Hematopoietic multipotent progenitor cell treated with erythropoietin and hydrocortisone succinate and interleukin-3 and kit ligand, for 17 days (in vitro differentiated cells): ENCODE data around the gene EPM2A.

ENCODE experiments used
- DNase-seq: peaks from one replicate; pipeline ENCODE4 v3.0.0-alpha.2; 2015; ENCODE audit warnings: low spot score

The EPM2A gene

DNA sequence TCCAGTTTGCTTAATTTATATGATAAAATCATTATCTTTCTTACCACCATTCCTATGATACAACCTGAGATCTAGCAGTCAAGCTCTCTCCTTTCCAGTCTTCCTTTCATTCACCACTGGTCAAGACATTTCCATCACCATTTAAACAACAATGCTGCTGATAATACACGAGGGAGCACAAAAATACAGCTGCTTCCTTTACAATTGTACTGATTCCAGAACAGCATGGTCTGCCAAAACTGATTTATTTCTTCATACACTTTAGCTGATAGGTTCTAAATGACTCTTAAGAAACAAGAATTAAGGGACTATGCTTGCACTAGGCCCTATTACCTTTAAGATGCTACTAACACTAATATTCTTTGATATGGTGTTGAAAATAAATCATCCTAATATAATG lies 65.0 kb downstream of the EPM2A start:
- no peak for DNase-seq

DNA sequence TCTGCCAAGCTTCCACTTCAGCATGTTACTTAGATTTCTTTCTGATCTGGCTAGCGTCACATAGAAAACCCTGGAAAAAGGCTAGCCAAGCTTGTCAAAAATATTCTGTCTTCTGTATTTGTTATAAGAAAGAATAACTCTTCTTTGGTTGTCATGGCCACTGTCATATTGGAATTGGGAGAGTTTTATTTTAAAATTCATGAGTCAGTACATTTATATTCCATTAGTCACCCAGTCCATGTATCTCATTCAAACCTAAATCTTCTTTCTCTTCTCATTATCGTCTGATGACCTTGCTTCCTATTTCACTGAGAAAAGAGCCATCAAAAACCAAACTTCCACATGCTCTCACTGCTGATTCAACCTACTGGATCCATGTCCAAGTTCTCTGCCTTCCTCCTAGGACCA lies 65.7 kb downstream of the EPM2A start:
- no peak for DNase-seq

DNA sequence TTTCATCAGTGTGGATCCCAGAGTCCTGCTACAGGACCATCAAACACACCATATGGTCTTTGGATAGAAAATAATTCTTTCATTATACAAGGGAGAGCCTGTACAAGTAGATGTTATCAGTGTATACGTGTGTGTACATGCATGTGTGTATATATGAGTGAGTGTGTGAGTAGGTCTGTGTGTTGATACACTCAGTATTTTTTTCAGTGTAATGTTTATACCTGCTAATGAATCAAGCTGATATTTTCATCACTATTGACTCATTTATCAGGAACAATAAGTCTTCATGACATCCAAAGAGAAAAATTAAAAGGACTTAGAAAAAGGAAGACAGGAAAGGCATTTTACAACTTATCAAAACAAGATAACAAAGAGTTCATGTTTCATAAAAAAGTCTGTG lies 66.5 kb downstream of the EPM2A start:
- DNase-seq, result no peak

DNA sequence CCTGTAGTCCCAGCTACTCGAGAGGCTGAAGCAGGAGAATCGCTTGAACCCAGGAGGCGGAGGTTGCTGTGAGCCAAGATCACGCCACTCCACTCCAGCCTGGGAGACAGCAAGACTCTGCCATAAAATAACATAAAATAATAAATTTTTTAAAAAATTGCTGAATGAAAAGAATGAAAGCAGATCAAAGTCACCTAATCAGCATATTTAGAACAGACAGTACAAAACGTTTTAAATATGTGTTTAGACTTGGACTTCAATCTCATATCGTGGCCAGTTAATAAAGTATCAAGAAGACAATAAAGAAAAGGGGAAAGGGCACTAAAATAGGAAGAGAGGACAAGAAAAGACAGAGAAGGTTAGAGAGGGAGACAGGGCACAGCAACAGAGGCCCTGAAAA lies 74.6 kb downstream of the EPM2A start:
- DNase-seq, result no peak

DNA sequence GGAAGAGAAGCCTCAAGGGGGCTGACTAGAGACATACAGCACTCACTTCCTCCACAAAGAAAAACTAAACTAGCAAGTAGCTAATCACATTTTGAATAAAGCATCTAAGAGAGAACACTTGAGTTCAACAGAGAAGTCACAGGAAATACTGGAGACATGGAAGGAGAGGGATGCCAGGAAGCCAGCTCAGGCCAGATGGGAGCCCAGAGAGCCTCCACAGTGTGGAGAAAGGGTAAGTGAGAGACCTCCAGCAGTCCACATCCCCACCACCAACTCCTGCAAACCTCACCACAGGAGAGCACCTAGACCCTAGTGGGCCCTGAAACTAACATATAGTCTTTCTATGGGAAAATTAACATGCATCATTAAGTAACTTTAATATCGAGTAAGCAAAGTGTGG lies 79.2 kb downstream of the EPM2A start:
- no peak for DNase-seq

DNA sequence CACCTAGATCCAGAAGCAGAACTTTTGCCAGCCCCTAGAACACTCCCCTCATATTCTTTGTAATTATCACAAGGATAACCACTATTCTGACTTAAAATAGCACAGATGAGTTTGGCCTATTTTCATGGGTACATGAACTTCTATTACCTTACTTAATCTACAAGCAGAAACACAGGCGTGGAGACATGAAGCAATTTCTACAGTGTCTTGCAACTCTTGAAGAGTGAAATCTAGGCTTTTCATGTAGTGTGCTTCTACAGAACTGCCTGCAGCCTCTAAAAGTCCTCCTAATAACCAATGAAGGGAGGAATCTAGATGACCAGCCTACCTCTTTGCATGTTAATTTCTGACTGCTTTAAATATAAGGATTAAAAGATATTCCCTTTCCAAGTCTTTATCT lies 82.7 kb downstream of the EPM2A start:
- no peak for DNase-seq

DNA sequence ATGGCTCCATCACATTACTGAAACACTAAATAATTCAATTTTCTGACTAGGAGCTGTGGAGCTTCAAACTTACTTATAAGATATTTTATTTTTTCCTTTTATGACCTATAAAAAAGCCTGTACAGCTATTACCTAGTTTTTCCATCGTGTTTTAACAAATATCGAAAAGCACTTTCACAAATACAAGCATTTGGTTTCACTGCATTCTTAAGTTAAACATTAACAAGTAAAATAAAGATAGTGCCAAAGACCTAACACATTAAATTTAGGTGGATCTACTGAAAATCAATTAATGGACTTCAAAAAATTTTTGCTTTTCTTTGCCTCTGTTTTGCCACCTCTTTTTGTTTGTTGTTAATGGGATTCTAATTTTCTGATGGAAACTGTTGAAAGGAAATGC lies 83.3 kb downstream of the EPM2A start:
- DNase-seq, result no peak

DNA sequence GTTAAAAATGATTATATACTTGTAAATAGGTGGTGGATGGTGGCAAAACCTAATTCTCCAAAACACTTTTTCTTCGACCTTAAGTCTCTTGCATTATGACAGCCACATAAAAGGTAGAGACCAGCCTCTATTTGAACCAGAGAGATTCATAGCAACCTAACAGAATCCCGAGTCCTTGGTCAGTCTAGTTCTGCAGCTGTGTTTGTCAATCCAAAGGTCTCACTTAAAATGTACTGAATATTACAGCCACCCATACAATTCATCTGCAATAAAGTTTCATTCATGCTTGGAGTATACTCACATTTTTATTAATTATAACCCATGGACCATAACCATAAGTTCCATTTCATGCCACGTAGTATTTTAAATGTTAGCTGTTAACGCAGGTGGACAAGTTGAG lies 87.2 kb downstream of the EPM2A start:
- DNase-seq, result no peak

DNA sequence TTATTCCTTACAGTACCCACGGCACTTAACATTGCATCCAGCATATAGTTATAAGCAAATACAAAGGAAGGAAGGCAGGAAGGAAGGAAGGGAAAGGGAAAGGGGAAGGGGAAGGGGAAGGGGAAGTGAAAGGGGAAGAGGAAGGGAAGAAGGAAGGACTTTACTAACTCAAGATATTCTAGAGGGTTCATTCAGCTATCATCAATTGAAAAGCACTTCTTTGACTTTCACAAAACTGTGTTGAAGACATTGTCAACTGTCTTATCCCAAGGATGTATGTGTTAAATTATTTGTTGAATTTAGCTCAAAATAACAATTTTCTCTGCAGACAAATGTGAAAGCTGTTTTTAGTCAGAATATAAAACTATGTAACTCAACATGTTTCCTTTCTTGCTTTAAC lies 87.7 kb downstream of the EPM2A start:
- no peak for DNase-seq

DNA sequence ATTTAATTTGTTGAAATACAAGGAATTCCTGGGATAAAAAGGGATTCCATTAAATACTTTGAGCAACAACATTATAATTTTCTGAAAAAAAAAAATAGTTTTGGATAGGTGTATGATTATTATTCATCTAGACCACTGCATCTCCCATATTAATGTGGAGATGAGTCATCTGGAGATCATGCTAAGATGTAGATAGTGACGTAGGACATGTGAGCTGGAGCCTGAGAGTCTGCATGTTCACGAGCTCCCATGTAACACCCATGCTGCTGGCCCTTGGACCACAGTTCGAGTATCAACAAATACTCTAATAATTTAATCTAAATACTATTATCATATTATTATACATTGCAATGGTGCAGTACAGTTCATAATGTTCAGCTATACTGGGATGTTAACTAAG lies 91.6 kb downstream of the EPM2A start:
- no peak for DNase-seq

DNA sequence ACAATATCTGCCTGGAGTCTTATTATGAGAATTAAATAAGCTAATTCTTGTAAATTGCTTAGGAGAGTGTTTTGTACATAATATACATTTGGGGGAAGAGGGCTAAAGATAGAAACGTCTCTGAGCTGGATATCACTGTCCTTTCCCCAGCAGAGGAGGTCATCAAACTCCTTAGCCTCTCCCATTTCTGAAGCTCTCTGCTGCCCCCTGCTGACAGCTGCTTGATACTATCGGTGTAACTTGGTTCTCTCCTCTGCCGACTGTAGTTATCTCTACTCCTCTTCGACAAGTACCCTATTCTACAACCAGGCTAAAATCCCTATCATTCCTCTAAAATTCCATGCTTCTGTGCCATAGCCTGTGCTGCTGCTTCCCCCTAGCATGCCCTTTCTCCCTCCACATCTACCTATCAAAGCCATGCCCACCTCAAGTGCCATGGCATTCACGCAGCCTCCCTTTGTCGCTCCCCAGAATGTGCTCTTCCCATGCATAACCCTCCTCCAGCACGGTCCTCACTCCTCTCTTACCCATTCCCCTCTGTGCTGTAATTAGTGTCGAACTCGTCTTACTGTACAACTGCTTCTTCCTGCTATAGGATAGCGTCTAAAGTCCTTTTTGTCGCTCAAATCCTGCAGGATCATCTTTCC lies 101.2 kb downstream of the EPM2A start:
- peak; percentile 84 for DNase-seq

DNA sequence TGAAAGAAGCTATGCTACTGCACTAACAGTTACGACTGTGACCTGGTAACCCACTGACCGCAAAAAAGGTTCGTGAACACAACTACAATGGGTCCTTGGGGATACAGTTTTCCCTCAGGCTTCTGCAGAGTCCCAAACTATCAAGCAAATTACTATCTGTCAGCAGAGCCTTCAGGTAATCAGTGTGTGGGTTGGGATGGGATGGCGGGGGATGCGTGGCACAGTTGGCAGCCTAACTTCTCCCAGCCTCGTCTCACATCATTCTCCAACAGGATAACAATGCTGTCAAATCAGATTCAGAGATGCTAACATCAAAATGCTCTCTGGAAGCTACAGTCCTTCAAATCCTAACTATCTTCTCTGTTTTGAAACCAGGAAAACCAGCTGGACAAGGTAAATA lies 102.3 kb downstream of the EPM2A start:
- no peak for DNase-seq

DNA sequence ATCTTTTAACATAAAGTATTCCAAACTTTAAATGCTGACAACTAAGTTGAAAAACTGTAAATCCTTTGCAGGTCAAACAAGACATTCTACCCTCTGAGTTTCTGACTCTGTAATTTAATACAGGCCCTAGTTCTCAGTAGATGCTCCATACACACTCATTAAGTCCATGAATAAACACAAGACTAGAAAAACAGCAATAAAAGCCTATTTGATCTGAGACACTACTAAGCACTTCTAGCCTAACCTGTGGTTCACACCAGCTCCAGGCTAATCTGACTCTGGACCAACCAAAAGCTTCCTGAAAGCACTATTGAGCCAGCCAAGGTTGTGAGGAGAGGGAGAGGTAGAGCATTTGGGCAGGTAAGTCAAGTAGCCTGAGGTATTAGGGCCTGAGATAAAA lies 103.9 kb downstream of the EPM2A start:
- no peak for DNase-seq

DNA sequence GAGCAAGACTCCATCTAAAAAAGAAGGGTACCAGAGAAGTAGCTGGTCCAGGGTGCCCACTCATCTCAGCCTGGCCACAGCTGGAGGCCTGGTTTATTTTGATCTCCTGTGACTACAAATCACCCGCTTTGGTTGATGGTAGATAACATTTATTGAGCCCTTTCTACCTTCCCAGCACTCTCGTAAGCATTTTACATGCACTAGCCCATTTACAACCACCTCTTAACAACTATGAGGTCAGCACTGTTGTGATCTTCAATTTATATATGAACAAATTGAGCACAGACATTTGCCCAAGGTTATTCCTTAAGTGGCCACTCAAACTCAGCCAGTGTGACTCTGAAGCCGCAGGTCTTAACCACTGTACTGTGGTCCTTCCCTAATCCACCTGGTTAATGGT lies 104.7 kb downstream of the EPM2A start:
- DNase-seq, result no peak

DNA sequence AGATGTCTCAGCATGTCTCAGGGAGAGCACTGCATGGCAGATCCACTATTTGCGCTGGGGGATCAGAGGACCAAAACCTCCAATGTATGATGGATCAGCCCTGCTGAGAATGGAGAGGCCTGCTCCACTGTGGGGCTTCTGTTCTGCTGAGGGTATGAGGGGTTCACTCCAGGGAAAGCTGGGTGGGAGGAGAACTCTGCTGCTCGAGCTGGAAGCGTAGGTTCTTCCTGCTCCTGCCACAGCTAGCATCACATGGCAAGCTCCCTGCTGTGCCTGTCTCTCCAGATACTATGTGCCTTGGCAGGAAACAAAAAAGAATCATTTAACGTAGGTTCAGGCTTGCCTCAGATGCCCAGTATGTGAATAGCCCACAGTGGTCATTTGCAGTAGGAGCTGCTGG lies 105.8 kb downstream of the EPM2A start:
- DNase-seq, result no peak

DNA sequence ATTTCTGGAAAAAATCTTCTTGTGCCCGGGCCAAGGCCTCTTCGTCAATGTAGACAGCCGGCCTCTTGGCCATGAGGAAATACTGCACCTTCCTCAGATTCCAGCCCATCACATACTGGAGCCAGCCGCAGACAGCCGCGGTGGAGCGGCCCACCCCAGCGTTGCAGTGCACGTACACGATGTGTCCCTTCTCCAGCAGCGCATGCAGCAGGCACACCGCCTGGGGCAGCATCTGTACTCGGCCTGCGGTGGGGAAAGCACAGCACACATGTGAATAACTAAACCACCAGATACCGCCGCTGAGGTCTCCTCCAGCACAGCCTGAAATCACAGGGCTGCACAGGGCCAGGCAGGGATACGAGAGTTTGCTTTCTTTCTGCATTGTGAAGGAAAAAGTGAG lies 107.9 kb downstream of the EPM2A start:
- no peak for DNase-seq

DNA sequence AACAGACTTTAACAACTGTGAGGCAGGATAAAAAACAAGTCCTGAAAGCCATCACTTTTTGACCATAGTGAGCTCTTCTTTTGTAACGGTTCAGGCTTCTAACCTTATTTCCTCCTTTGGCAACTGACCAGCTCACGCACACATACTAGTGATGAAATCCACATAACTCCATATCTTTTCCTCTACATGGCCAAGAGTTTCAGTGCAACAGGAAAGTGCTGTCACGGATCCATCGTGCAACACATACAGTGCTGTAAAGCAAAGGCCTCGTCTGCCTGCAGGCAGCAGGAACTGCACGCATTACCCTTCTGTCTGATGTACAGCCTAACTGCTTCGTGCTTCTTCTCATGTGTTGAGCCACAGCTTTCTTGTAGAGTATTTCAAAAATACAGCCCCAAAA lies 108.5 kb downstream of the EPM2A start:
- DNase-seq, result no peak

DNA sequence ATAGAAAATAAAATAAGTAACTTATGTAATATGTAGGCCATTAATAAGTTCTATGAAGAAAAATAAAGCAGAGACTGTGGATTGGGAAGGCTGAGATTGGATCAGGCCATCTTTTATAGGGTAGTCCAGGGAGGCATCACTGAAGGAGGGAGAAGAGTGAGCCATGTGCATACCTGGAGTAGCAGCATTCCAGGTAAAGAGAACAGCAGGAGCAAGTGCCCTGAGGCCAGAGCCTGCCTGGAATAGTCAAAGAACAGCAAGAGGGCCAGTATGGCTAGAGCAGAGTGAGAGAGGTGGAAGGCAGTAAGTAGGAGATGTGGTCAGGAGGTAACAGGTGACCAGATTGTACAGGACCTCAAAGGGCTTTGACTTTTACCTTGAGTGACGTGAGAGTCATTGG lies 112.1 kb downstream of the EPM2A start:
- DNase-seq, result no peak

DNA sequence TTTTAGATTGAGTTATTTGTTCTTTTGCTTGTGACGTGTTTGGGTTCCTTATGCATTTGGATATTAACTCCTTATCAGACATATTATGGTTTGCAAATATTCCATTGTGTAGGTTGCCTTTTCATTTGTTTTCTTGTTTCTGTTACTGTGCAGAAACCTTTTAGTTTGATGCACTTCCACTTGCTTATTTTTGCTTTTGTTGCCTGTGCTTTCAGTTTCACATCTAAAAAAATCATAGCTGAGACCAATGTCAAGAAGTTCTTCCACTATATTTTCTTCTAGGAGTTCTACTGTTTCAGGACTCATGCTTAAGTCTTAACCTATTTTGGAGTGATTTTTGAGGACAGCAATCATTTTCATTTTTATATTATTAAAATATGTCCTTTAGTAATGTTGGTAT lies 113.5 kb downstream of the EPM2A start:
- DNase-seq, result no peak

DNA sequence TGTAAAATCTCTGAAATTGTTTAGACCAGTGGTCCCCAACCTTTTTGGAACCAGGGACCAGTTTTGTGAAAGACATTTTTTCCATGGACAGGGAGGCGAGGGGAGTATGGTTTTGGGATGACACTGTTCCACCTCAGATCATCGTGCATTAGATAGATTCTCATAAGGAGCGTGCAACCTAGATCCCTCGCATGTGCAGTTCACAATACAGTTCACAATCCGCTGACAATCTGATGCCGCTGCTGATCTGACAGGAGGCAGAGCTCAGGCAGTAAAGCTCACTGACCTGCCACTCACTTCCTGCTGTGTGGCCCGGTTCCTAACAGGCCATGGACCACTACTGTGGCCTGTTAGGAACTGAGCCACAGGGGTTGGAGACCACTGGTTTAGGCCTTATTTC lies 115.2 kb downstream of the EPM2A start:
- DNase-seq, result no peak

DNA sequence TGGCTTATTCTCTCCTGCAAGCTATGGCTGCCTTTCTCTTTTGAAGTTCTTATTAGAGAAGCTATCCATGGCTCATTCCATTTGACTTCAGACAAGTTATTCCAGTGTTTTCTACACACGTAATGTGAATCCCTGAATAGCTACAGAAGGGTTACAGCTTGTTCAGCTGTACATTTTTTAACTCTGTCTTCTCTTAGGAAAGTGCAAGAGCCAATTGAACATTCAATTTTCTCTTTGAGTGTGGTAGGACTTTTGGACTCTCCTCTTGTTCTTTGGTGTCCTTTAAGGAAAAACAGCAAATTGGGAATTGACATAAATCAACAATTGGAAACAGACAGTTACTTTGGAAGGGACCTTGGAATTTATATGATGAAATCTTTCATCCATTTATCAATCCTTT lies 125.8 kb downstream of the EPM2A start:
- no peak for DNase-seq

DNA sequence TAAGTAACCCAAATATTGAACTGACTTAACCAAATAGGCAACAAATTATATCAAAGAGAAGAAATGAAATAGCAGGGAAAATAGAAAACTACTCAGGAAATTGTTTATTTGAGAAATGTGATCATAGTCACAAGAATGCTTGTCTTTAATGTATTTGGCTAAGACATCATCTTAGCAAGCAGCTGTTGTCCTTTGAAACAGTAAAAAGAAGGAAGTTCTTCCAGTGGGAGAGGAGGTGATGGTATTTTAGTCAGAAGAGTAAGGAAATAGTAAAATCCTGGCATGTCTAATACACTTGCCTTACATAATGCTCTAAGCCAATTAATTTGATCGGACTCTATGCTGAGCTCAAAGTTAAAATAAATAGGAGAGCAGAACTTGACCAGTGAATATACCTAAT lies 126.5 kb downstream of the EPM2A start:
- no peak for DNase-seq

DNA sequence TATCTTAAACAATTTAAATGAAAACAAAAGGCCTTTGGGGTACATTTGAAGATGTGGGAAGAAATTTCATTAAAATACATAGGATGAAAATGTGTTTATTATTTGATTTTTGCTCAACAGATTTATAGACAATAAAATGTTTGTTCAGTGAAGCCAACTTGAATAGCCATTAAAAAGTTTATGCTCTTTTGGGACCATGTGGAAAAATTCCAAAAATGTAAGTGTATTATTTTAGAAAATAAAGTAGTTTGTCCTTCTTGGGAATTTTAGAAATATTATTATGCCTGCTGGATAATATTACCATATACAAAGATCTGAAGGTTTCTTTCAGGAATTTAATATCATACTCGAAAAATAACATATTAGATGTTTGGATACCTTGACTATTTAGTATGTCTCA lies 131.3 kb downstream of the EPM2A start:
- DNase-seq, result no peak

DNA sequence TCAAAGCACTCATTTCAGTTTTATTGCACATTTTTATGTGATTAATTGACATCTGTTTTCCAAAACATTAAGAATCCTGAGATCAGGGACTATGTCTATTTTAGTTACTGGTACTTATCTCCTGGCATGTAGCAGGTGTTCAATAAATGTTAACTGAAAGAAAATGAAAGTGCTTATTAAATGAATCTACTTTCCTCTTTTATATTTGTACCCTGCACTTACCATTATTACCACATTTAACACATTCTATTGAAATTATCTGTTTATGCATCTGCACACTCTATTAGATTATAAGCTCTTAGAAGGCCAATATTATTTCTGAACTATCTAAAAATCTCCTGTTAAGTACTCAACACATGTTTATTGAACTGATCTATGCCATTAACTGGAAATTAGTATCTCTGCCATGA lies 131.9 kb downstream of the EPM2A start:
- DNase-seq, result no peak

DNA sequence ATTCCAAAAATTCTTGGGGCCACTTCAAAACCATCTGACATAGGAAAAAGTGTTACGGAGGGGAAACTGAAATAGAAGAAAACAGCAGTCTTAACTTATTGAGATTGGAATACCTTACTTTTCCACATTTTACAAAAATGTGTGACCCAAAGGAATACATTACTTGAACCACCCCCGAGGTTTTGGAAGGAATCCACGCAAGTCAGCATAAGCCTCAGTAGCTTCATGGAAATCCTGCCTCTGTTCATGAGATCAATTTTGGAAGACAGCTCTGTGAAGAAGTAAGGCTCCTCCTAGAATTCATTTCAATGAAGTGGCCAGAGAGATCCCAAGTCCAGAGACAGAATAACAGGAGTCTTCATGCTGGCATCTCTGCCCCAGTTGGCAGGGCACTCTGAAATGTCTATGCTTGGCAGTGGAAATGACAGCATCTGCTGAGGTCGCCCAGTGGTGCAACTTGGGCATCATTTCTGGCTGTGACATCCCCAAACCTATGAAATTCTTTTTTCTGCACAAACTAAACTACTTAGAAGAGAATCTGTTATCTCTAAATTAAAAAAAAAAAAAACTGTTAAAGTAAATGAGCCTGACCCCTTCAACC lies 132.5 kb downstream of the EPM2A start:
- DNase-seq, result no peak
